Gastroesophageal sphincter (tissue), 3 donors: ENCODE measurements around the gene CLEC2B.

ENCODE experiments used
- POLR2A ChIP-seq, 2 donors: fragments of 450-650 bp; IDR thresholded peaks; one replicate each; pipeline ENCODE4 v1.6.1; 2017; ENCODE audit warnings: antibody characterized with exemption in 2 of 2, mild to moderate bottlenecking in 2 of 2, moderate library complexity in 1 of 2
- TF ChIP-seq, protein P1 (sequence below), 4 experiments: fragments of 200-600 bp in 2 of 4; fragments of 450-650 bp in 2 of 4; sonication (generic) in 1 of 4; IDR thresholded peaks; one replicate each; pipeline ENCODE4 v1.5.1; 2017 to 2019; ENCODE audit warnings: antibody characterized with exemption in 4 of 4, mild to moderate bottlenecking in 2 of 4, moderate library complexity in 2 of 4

DNA sequence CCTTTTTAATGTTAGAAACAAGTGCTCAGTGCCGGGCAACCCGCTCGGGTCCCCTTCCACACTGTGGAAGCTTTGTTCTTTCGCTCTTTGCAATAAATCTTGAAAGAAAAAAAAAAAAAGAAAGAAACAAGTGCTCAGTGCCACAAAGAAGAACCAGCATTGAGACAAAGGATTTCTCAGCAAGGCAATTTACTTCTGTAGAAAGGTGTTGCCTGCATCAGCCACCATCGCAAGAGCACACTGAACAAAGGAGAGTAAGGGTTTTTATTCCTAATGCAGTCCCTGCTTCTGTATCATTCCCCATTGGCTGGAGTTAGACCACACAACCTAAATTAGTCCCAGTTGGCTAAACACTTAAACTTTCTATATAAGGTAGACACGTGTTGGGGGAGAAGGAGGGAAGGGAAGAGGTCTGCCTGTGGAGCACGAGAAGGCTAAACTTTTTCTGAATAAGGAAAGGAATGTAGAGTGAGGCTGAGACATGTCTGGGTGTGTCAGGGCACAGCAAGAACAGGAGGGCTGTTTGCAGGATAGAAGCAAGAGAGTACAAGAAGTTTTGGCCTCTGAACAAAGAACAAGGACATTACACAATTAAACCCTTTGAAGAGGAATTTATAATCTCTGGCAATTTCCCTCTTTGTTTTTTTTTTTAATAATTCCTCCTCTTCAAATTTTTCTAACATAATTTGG, 33.5 kb upstream of the CLEC2B start:
- TF ChIP-seq, protein P1, sequence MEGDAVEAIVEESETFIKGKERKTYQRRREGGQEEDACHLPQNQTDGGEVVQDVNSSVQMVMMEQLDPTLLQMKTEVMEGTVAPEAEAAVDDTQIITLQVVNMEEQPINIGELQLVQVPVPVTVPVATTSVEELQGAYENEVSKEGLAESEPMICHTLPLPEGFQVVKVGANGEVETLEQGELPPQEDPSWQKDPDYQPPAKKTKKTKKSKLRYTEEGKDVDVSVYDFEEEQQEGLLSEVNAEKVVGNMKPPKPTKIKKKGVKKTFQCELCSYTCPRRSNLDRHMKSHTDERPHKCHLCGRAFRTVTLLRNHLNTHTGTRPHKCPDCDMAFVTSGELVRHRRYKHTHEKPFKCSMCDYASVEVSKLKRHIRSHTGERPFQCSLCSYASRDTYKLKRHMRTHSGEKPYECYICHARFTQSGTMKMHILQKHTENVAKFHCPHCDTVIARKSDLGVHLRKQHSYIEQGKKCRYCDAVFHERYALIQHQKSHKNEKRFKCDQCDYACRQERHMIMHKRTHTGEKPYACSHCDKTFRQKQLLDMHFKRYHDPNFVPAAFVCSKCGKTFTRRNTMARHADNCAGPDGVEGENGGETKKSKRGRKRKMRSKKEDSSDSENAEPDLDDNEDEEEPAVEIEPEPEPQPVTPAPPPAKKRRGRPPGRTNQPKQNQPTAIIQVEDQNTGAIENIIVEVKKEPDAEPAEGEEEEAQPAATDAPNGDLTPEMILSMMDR (IDR thresholded peaks at IDR 0.05) = no peak
- TF ChIP-seq POLR2A (IDR thresholded peaks at IDR 0.05) = no peak
